HEK293 (cell line): ENCODE results near the gene DCTN3.

ENCODE experiments used
- CTCF ChIA-PET: fragments of 350-600 bp; formaldehyde crosslinking; extraction: SDS; loops from one replicate; lab custom pipeline; 2021; ENCODE audit warnings: antibody characterized with exemption; lab: Yijun Ruan, JAX
- POLR2A ChIA-PET: fragments of 300-600 bp; formaldehyde crosslinking; extraction: SDS; loops from one replicate; lab custom pipeline; 2020; ENCODE audit warnings: antibody characterized with exemption, inconsistent platforms; lab: Yijun Ruan, JAX
- H3K27ac ChIP-seq: fragments of 200-500 bp; sonication (Bioruptor generic); 2 replicates; pipeline ENCODE4 v1.5.1; 2014; ENCODE audit warnings: low read depth, low read length, control low read depth, inconsistent platforms; ENCODE audit errors: extremely low read depth
- H3K36me3 ChIP-seq, 2 experiments: fragments of 200-500 bp in 1 of 2; sonication (Bioruptor generic) in 1 of 2; 1 replicate in 1 of 2; 2 replicates in 1 of 2; pipeline ENCODE4 v1.5.1; 2014 to 2017; ENCODE audit warnings: inconsistent platforms in 2 of 2, low read length in 2 of 2; ENCODE audit not compliant: control insufficient read depth in 2 of 2, insufficient read depth in 1 of 2
- H3K4me1 ChIP-seq: fragments of 200-500 bp; sonication (Bioruptor generic); 2 replicates; pipeline ENCODE4 v1.5.1; 2014; ENCODE audit warnings: mild to moderate bottlenecking, low read length, inconsistent platforms; ENCODE audit not compliant: control insufficient read depth, insufficient read depth
- H3K4me3 ChIP-seq: 2 replicates; pipeline ENCODE4 v1.5.1; 2011; ENCODE audit warnings: low read depth, mild to moderate bottlenecking, control low read depth, low read length, moderate library complexity
- H3K9me3 ChIP-seq: fragments of 200-500 bp; sonication (Bioruptor generic); 2 replicates; pipeline ENCODE4 v1.5.1; 2014; ENCODE audit warnings: low read depth, low read length, inconsistent platforms; ENCODE audit not compliant: control insufficient read depth, insufficient read depth
- CTCF ChIP-seq: fragments of 450-650 bp; formaldehyde crosslinking; IDR thresholded peaks from 2 replicates; pipeline ENCODE4 v1.5.1; 2016; ENCODE audit warnings: missing biosample characterization, missing genetic modification characterization
- HOXC10 ChIP-seq: sonication (generic); formaldehyde crosslinking; IDR thresholded peaks from 2 replicates; pipeline ENCODE4 v1.8.1; 2023; ENCODE audit warnings: mild to moderate bottlenecking, missing genetic modification reagents
- IKZF3 ChIP-seq: fragments of 450-650 bp; IDR thresholded peaks from 2 replicates; pipeline ENCODE4 v1.5.0; 2018; ENCODE audit warnings: missing biosample characterization, mild to moderate bottlenecking, missing genetic modification characterization, moderate library complexity
- SCRT2 ChIP-seq: fragments of 450-650 bp; formaldehyde crosslinking; IDR thresholded peaks from 2 replicates; pipeline ENCODE4 v1.5.1; 2016; ENCODE audit warnings: missing biosample characterization, missing genetic modification characterization
- ZBTB17 ChIP-seq: fragments of 450-650 bp; formaldehyde crosslinking; IDR thresholded peaks from 2 replicates; pipeline ENCODE4 v1.5.1; 2016; ENCODE audit warnings: missing biosample characterization, missing genetic modification characterization
- ZEB2 ChIP-seq: fragments of 450-650 bp; formaldehyde crosslinking; IDR thresholded peaks from 2 replicates; pipeline ENCODE4 v1.5.1; 2016; ENCODE audit warnings: missing biosample characterization, missing genetic modification characterization
- ZNF121 ChIP-seq: fragments of 450-650 bp; formaldehyde crosslinking; IDR thresholded peaks from 2 replicates; pipeline ENCODE4 v1.5.1; 2016; ENCODE audit warnings: missing biosample characterization, missing genetic modification characterization
- ZNF138 ChIP-seq: fragments of 450-650 bp; formaldehyde crosslinking; IDR thresholded peaks from 2 replicates; pipeline ENCODE4 v1.5.1; 2016; ENCODE audit warnings: missing biosample characterization, missing genetic modification characterization, borderline replicate concordance
- ZNF211 ChIP-seq: fragments of 450-650 bp; formaldehyde crosslinking; IDR thresholded peaks from 2 replicates; pipeline ENCODE4 v1.5.1; 2016; ENCODE audit warnings: low read depth, missing biosample characterization, missing genetic modification characterization
- ZNF214 ChIP-seq: fragments of 450-650 bp; formaldehyde crosslinking; IDR thresholded peaks from 2 replicates; pipeline ENCODE4 v1.5.1; 2017; ENCODE audit warnings: missing biosample characterization, mild to moderate bottlenecking, missing genetic modification characterization, borderline replicate concordance
- ZNF223 ChIP-seq: fragments of 450-650 bp; formaldehyde crosslinking; IDR thresholded peaks from 2 replicates; pipeline ENCODE4 v1.5.1; 2016; ENCODE audit warnings: missing biosample characterization, missing genetic modification characterization
- ZNF362 ChIP-seq: fragments of 450-650 bp; formaldehyde crosslinking; IDR thresholded peaks from 2 replicates; pipeline ENCODE4 v1.5.1; 2016; ENCODE audit warnings: missing biosample characterization, missing genetic modification characterization
- ZNF37A ChIP-seq: fragments of 450-650 bp; IDR thresholded peaks from 2 replicates; pipeline ENCODE4 v1.5.1; 2018; ENCODE audit warnings: missing biosample characterization, missing genetic modification characterization
- ZNF394 ChIP-seq: fragments of 450-650 bp; formaldehyde crosslinking; IDR thresholded peaks from 2 replicates; pipeline ENCODE4 v1.5.1; 2016; ENCODE audit warnings: missing biosample characterization, missing genetic modification characterization, mild to moderate bottlenecking, moderate library complexity, borderline replicate concordance
- ZNF404 ChIP-seq: fragments of 450-650 bp; formaldehyde crosslinking; IDR thresholded peaks from 2 replicates; pipeline ENCODE4 v1.5.1; 2017; ENCODE audit warnings: missing biosample characterization, missing genetic modification characterization
- ZNF600 ChIP-seq: fragments of 450-650 bp; formaldehyde crosslinking; IDR thresholded peaks from 2 replicates; pipeline ENCODE4 v1.5.1; 2016; ENCODE audit warnings: missing biosample characterization, missing genetic modification characterization
- ZNF626 ChIP-seq: fragments of 450-650 bp; sonication (Bioruptor Pico); formaldehyde crosslinking; IDR thresholded peaks from 2 replicates; pipeline ENCODE4 v1.5.1; 2018; ENCODE audit warnings: missing biosample characterization, missing genetic modification characterization, inconsistent platforms
- ZNF654 ChIP-seq: fragments of 450-650 bp; formaldehyde crosslinking; IDR thresholded peaks from 2 replicates; pipeline ENCODE4 v1.5.1; 2016; ENCODE audit warnings: low read depth, missing biosample characterization, missing genetic modification characterization
- ZNF660 ChIP-seq: fragments of 450-650 bp; IDR thresholded peaks from 2 replicates; pipeline ENCODE4 v1.5.1; 2018; ENCODE audit warnings: missing biosample characterization, mild to moderate bottlenecking, missing genetic modification characterization
- ZSCAN18 ChIP-seq: fragments of 450-650 bp; formaldehyde crosslinking; IDR thresholded peaks from 2 replicates; pipeline ENCODE4 v1.5.1; 2016; ENCODE audit warnings: missing biosample characterization, missing genetic modification characterization
- TF ChIP-seq, protein P1 (sequence below): fragments of 450-650 bp; formaldehyde crosslinking; optimal IDR thresholded peaks from 2 replicates; pipeline ENCODE3; 2016; ENCODE audit warnings: missing biosample characterization, mild to moderate bottlenecking, missing genetic modification characterization

The DCTN3 gene

DNA sequence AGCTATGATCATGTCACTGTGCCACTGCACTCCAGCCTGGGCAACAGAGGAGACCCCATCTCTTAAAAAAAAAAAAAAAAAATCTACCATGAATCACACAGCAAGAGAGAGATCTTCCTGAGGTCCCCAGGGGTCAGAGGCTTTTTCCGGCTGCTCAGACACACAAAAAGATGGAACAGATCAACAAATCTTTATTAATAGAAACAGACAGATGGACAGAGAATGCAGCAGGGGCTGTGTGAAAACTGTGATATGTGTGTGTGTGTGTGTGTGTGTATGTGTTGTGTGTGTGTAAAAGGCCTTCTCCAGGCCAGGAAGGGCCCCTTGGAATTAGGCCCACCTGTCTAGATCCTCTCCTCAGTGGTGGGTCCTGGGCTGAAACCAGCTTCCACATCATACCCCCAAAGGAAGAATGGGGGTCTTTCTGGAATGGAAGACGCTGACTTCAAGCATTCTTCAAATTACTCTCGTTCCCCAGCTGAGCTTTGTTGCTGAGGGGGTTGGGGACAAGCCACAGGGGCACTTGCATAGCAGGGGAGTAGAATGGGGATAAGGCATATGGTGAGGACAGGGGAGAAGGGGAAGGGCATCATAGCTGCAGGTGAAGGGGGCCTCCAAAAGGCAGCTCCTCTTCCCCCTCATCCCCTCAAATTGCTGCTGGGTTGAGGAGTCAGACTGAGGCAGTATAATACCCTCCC is 14.4 kb upstream of the DCTN3 start:
- H3K9me3 ChIP-seq = no peaks in the 10 kb centered on the region
- peaks cover 0 to 15% of the 10 kb centered on the region in 2 experiments; a peak in 2 of 3 replicates for H3K36me3 ChIP-seq
- H3K27ac ChIP-seq = no peak overlapping the region
- TF ChIP-seq ZNF223 (tag by site-specific recombination) = no peak
- peak; percentile 3; the same call in 1 of the 2 replicates for TF ChIP-seq ZNF121 (tag by site-specific recombination)
- TF ChIP-seq, all 188 proteins: peak for 1
- Histone ChIP-seq H3K4me1 (no peaks in the 10 kb centered on the region), H3K4me3 (no peak overlapping the region)
- ChIA-PET POLR2A (interaction anchor here (0.5 to 7.0 kb wide), 7 partner anchors 12 to 52 kb away, joined by 3 to 90 read pairs (median 6); partner anchors contain the start of genes DCTN3, GALT and RPP25L), CTCF (interaction anchor here (0.6 to 8.3 kb wide), 43 partner anchors 12 to 856 kb away, joined by 3 to 164 read pairs (median 4); partner anchors contain the start of genes DCTN3, GALT, IL11RA and RPP25L)

GRCh38 chr9:34633851-34634550 is 13.7 kb upstream of the DCTN3 start:
- TF ChIP-seq ZNF121 (tag by site-specific recombination) (peak; percentile 100), ZNF660 (tag by site-specific recombination) (peak; percentile 30; the same call in 1 of the 2 replicates), ZSCAN18 (tag by site-specific recombination) (no peak), CTCF (tag by site-specific recombination) (peak; percentile 70), ZNF138 (tag by site-specific recombination) (no peak), ZBTB17 (tag by site-specific recombination) (peak; percentile 79), ZNF214 (no peak), ZNF211 (tag by site-specific recombination) (no peak), IKZF3 (tag by site-specific recombination) (no peak), ZNF654 (tag by site-specific recombination) (peak; percentile 72), HOXC10 (no peak), ZNF394 (tag by site-specific recombination) (peak; percentile 48), SCRT2 (tag by site-specific recombination) (no peak), ZEB2 (tag by site-specific recombination) (0 out of 2 replicates have a peak, but pooled peaks have one; percentile 13), ZNF404 (tag by site-specific recombination) (no peak), ZNF600 (peak; percentile 47; the same call in 1 of the 2 replicates), ZNF37A (tag by site-specific recombination) (no peak), ZNF362 (tag by site-specific recombination) (peak; percentile 56; the same call in 1 of the 2 replicates), ZNF626 (tag by site-specific recombination) (no peak)
- TF ChIP-seq, protein P1, sequence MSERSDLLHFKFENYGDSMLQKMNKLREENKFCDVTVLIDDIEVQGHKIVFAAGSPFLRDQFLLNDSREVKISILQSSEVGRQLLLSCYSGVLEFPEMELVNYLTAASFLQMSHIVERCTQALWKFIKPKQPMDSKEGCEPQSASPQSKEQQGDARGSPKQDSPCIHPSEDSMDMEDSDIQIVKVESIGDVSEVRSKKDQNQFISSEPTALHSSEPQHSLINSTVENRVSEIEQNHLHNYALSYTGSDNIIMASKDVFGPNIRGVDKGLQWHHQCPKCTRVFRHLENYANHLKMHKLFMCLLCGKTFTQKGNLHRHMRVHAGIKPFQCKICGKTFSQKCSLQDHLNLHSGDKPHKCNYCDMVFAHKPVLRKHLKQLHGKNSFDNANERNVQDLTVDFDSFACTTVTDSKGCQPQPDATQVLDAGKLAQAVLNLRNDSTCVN = no peak
- Histone ChIP-seq H3K27ac (no peak overlapping the region), H3K9me3 (no peaks in the 10 kb centered on the region), H3K4me1 (no peaks in the 10 kb centered on the region), H3K4me3 (no peak overlapping the region), H3K36me3 (peaks cover 0 to 15% of the 10 kb centered on the region in 2 experiments; a peak in 2 of 3 replicates)
- ChIA-PET POLR2A (interaction anchor here (0.6 to 7.0 kb wide), 8 partner anchors 12 to 179 kb away, joined by 3 to 90 read pairs (median 6); partner anchors contain the start of genes DCTN3, GALT and RPP25L), CTCF (interaction anchor here (0.5 to 8.3 kb wide), 44 partner anchors 11 to 1343 kb away, joined by 3 to 164 read pairs (median 4); partner anchors contain the start of genes DCTN3, GALT, IL11RA and RPP25L)
